ENCODE measurements around the gene CDKL2.
A peak's percentile ranks its signal among the peaks of the same experiment; 100 is the strongest.
"Not testable (repeated sequence)": the region's sequence is repeated elsewhere in the genome, so short reads cannot be mapped to it uniquely, and the experiment has no call there.

Gene CDKL2

GRCh38 chr4:75672461-75673026, 42.2 kb upstream of the CDKL2 start:
- TF ChIP-seq, protein P1, sequence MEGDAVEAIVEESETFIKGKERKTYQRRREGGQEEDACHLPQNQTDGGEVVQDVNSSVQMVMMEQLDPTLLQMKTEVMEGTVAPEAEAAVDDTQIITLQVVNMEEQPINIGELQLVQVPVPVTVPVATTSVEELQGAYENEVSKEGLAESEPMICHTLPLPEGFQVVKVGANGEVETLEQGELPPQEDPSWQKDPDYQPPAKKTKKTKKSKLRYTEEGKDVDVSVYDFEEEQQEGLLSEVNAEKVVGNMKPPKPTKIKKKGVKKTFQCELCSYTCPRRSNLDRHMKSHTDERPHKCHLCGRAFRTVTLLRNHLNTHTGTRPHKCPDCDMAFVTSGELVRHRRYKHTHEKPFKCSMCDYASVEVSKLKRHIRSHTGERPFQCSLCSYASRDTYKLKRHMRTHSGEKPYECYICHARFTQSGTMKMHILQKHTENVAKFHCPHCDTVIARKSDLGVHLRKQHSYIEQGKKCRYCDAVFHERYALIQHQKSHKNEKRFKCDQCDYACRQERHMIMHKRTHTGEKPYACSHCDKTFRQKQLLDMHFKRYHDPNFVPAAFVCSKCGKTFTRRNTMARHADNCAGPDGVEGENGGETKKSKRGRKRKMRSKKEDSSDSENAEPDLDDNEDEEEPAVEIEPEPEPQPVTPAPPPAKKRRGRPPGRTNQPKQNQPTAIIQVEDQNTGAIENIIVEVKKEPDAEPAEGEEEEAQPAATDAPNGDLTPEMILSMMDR (conservative IDR thresholded peaks at IDR 0.05; ENCODE audit: low read length) = no peak
- DNase-seq (ENCODE audit: low read depth) = peak; percentile 37
- peak overlapping the region; percentile 95 for H3K4me3 ChIP-seq (ENCODE audit: low read length)

DNA sequence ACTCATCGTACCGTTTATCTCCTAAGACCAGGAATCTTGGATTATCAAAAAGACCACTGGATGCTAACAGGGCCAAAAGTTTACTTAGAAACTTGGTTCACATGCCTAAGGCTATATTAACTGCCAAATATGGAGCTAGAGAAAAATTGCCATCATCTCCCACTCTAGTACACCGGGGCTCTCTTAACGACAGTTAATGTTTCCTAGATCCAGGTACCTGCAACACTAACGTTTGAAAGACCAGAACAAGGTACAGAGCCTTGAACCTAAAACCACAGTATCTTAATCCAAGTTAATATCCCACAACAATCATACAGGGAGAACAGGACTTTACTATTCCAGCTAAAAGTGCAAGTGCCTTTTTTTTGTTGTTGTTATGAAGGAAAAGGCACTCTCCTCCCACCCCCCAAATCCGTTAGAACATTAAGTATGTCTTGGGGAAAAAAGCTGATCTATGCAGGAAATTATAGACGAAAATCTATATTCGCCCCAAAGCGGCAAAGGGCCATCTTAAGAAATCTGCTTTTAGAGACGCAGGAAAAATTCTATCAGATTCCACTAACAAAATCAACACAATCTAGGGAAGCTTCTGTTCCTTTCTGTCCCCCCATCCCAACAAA, 41.6 kb upstream of the CDKL2 start:
- peak overlapping the region; percentile 95 for H3K4me3 ChIP-seq (ENCODE audit: low read length)
- TF ChIP-seq, protein P1 (conservative IDR thresholded peaks at IDR 0.05; ENCODE audit: low read length) = no peak
- DNase-seq (ENCODE audit: low read depth) = no peak

DNA sequence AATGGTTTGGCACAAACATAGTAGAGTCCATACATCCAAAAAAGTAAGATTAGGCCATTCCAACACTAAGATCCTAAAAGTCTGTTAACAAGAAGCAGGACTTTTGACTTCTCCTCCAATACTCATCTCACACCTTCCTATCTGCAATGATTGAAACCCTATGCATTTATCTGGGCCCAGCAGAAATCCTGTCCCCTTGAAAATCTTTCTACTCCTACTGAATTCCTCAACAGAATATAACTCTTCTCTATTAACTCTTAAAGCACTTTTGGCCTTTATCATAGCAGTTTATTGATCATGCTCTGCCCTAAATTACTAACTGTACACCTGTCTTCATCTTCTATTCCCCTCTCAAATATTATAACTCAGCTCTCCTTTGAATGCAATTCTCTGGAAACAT, 38.3 kb upstream of the CDKL2 start:
- DNase-seq (ENCODE audit: low read depth) = no peak
- H3K4me3 ChIP-seq (ENCODE audit: low read length) = no peak overlapping the region
- TF ChIP-seq, protein P1 (conservative IDR thresholded peaks at IDR 0.05; ENCODE audit: low read length) = no peak

DNA sequence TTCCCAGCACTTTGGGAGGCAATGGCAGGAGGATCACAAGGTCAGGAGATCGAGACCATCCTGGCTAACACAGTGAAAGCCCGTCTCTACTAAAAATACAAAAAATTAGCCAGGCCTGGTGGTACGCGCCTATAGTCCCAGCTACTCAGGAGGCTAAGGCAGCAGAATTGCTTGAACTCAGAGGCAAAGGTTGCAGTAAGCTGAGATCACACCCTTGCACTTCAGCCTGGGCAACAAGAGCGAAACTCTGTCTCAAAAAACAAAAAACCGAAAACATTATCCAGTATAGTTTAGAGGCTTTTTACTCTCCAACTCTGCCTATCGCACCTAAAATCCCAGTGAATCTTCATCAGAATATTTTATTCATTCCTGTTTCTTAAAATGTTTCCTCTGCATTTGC, 37.3 kb upstream of the CDKL2 start:
- DNase-seq (ENCODE audit: low read depth); H3K4me3 ChIP-seq (ENCODE audit: low read length): not testable (repeated sequence)

DNA sequence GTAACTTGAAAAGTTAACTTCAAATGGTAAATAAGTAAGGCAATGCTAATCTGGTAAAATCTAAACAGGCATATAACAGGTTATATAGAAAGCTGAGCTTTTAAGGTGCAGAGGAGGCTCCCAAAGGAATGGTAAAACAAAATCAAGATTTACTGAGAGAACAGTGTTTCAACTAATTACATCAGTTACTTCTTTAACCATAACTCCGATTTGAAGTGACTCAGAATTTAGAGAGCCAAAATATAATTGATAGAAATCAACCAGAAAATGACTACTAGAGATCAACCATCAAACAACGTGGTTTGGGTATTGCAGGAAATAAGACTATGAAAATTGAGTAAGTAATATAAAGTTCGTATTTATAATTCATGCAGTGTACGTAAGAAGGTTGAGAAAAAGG, 36.0 kb upstream of the CDKL2 start:
- H3K4me3 ChIP-seq (ENCODE audit: low read length) = no peak overlapping the region
- peak; percentile 29 for DNase-seq (ENCODE audit: low read depth)
- TF ChIP-seq, protein P1 (conservative IDR thresholded peaks at IDR 0.05; ENCODE audit: low read length) = no peak

DNA sequence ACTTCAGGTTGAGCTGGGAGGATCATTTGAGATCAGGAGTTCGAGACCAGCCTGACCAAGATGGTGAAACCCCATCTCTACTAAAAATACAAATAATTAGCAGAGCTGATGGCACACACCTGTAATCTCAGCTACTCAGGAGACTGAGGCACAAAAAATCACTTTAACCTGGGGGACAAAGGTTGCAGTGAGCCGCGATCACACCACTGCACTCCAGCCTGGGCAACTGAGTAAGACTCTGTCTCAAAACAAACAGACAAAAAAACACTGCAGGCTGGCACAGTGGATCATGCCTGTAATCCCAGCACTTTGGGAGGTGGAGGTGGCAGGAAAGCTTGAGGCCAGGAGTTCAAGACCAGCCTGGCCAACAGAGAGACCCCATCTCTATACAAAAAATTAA, 34.3 kb upstream of the CDKL2 start:
- not testable (repeated sequence) for H3K4me3 ChIP-seq (ENCODE audit: low read length); DNase-seq (ENCODE audit: low read depth)

- H3K4me3 ChIP-seq (ENCODE audit: low read length) = no peak overlapping the region
- TF ChIP-seq, protein P1 (conservative IDR thresholded peaks at IDR 0.05; ENCODE audit: low read length) = no peak
- DNase-seq (ENCODE audit: low read depth) = no peak
Observed at GRCh38 chr4:75662626-75663025, 32.3 kb upstream of the CDKL2 start.

DNA sequence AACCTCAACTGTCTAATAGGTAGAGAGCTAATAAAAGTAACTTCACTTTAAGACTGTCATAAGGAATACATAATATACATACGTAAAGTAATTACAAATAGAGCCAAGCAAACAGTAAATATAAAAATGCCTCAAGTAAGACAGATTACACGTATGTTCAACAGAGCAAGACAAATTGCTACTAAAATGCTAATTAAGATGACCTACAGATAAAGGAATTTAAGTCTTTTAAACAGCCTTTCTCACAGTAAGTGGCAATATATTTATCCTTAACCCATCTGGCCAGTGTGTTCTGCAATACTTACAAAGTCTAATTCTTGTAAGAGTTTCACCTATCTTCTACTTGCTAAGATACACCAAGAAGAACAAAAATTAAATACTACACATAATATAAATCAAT, 30.2 kb upstream of the CDKL2 start:
- peak; percentile 25 for DNase-seq (ENCODE audit: low read depth)
- TF ChIP-seq, protein P1 (conservative IDR thresholded peaks at IDR 0.05; ENCODE audit: low read length) = no peak
- no peak overlapping the region for H3K4me3 ChIP-seq (ENCODE audit: low read length)

Measured in AG10803 (cell line).